SH-SY5Y (cell line): ENCODE data around the gene ECT2L.

Source experiments
- GATA2 ChIP-seq: IDR thresholded peaks from 2 replicates; pipeline ENCODE4 v1.6.1; 2011; ENCODE audit warnings: mild to moderate bottlenecking, low read depth, low read length
- GATA3 ChIP-seq: IDR thresholded peaks from 2 replicates; pipeline ENCODE4 v1.6.1; 2011; ENCODE audit warnings: low read depth, mild to moderate bottlenecking, low read length, moderate library complexity

ECT2L gene

GRCh38 chr6:138818496-138819194 lies 22.8 kb downstream of the ECT2L start:
- TF ChIP-seq GATA3 (no peak), GATA2 (no peak)

DNA sequence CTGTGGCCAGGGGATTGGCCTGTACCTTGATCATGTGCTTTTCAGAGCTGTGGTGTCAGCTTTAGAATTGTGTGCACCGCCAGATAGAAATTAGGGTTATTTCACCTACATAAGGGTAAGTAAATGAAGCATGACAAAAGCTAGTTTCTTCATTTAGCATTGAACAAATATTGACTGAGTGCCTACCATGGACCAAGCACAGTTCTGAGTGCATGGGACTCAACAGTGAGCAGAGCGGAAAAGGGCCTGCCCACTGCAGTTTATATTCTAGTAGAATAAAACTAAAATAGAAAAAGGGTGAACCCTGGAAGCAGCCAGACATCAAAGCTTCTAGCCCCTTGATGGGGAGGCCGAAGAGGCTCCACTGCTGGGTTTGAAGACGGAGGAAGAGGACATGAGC lies 25.6 kb downstream of the ECT2L start:
- no peak for TF ChIP-seq GATA2
- TF ChIP-seq GATA3, result no peak

DNA sequence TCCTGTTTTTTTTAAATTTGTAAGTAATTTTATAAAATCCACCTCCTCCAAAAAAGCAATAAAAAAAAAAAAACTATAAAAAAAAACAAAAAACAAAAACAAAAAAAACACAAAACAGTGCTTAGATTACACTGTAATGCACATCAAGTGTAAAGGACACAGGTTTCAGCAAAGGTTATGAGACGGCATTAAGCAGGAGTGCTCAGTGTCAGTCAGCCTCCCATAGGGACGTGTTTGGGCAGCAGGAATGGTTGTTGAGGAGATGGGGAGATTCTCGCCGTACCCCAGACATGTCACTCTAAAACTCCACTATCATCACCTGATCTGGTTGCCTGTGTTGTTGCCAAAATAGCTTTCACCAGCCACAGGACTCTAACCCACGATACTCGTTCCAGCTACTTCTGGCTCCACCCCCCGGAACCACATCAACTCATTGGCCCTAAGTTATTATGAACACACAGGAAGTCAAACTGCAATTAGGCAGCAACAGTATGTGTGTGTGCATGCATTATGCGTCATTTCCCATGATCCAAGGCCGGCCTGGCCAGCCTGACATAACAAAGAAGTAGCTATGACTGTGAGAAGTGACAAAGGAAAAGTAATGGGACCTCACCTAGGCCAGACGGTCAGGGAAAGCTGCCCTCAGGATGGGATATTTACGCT lies 28.7 kb downstream of the ECT2L start:
- TF ChIP-seq GATA2 (no peak), GATA3 (no peak)

DNA sequence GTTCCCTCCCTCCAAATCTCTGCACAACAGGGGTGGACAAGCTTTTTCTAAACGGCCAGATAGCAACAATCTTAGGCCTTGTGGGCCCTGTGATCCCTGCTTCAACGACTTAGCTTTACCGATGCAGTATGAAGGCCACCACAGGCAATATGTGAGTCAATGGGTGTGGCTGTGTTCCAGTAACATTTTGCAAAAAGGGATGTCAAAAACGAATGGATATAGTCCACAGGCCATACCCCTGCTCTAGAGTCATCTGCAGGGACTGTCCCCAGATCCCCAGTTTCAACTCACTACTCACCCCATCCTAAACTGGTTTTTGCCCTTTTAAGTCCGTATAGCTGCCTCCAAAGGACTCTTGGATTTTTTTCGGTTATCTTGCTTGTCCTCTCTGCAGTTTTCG lies 34.4 kb downstream of the ECT2L start:
- TF ChIP-seq GATA2, result no peak
- no peak for TF ChIP-seq GATA3

GRCh38 chr6:138832182-138832581 lies 36.3 kb downstream of the ECT2L start:
- TF ChIP-seq GATA2 (no peak), GATA3 (no peak)

GRCh38 chr6:138833816-138834539 lies 38.1 kb downstream of the ECT2L start:
- TF ChIP-seq GATA3, result no peak
- no peak for TF ChIP-seq GATA2

DNA sequence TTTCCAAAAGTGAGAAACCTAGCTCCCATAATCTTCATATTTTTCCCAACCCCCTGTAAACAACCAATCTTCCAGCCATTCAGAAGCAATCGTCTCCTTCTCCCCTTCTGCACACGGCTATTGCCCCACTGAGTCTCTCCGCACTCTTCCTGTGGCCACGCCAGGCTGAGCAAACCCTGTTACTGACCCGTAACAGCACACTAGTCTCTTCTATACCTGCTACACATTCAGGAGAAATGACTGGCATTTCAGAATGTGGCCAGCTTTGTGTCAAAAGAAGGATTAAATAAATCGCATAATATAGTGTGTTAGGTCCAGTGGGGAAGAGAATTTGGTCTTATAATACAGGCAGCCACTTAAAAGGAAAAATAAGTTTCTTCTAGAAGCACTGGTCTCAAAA lies 41.4 kb downstream of the ECT2L start:
- TF ChIP-seq GATA2 (no peak), GATA3 (no peak)

GRCh38 chr6:138844192-138844591 lies 48.3 kb downstream of the ECT2L start:
- TF ChIP-seq GATA2 (no peak), GATA3 (no peak)

- no peak for TF ChIP-seq GATA3
- TF ChIP-seq GATA2, result no peak
These were observed 52.0 kb downstream of the ECT2L start for GRCh38 chr6:138847884-138848283.

- TF ChIP-seq GATA2 (no peak), GATA3 (no peak)
These were observed 52.6 kb downstream of the ECT2L start for GRCh38 chr6:138848461-138848860.

GRCh38 chr6:138849791-138850190 lies 53.9 kb downstream of the ECT2L start:
- TF ChIP-seq GATA3, result no peak
- TF ChIP-seq GATA2, result no peak

- TF ChIP-seq GATA2, result no peak
- TF ChIP-seq GATA3, result no peak
These were observed 60.8 kb downstream of the ECT2L start for GRCh38 chr6:138856654-138857053.

DNA sequence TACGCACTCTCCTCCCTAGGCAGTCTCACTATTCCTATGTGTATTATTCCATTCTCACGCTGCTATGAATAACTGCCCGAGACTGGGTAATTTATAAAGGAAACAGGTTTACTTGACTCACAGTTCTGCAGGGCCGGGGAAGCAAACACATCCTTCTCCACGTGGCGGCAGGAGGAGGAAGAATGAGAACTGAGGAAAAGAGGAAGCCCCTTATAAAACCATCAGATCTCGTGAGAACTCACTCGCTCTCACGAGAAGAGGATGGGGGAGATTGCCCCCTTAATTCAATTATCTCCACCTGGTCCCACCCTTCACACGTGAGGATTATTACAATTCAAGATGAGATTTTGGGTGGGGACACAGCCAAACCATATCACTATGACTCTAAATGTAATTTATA lies 61.9 kb downstream of the ECT2L start:
- TF ChIP-seq GATA3 (no peak), GATA2 (no peak)

DNA sequence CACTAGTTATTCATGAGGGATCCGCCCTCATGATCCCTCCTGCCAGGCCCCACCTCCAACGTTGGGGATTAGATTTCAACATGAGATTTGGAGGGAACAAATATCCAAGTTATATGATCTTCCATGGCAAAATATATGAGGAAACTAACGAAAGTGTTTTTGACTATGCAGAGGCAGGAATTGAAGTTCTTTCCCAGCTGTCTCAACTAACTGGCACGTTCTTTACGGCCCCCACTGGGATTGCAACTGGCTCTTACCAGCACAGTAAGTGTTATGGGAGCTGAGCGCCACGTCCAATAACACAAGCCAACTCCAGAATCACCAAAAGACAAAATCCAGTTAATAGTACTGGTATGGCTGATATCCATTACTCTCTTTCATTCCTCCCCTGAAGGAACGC lies 66.6 kb downstream of the ECT2L start:
- no peak for TF ChIP-seq GATA2
- no peak for TF ChIP-seq GATA3

DNA sequence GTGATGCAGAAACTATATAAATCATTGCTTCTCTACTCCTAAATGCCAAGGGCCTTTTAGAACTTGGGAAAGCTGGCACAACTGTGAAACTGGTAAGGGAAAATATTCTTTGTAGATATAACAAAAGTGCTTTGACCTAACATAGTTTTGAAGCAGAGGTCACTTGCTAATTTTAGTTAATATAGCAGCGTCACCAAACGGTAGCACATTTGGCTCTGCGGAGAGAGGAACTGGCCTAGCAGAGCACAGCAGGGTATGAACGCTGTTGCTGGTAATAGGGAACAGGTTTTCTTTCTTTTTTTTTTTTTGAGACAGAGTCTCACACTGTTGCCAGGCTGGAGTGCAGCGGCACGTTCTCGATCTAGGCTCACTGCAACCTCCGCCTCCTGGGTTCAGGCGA lies 67.4 kb downstream of the ECT2L start:
- TF ChIP-seq GATA2 (no peak), GATA3 (no peak)
